Measurements from ENCODE around the gene TXLNB. TPM values are rescaled to one million over a fixed set of nuclear protein-coding genes. Genes with fewer than 3 reads are reported as not detected.

The TXLNB gene
- total and polyA plus RNA-seq, 2 of the 13 experiments (the other 11 are each of a cell fraction or from before 2014, with no cell fraction given), result not detected

DNA sequence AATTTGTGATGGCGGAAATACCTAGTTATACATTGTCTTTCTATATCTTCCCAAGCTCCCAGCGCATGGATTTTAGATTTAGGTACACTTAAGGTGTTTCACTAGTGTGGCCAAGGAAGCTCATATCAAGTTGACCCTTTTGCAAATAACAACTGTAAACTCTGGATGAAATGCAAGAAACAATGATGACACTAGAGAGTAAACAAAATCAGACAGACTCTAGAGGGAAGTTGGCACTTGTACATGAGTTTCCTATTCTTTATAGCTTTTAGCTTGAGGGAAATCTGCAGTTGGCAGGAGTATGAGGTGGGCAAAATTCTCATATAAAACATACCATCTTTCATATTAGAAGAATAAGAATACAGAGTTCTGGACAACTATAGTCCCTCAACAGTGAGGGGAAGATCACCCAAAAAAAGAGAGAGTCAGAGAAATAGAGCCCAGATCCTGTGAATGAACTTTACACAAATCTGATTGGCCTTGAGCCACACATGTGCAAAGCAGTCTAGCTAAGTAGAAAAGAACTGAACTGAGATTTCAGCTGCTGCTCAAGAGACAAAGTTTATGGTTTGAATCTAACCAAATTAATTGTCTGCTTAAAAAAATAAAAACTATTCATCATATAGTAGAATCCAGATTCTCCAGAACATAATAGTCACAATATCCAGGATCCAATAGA is 26.1 kb downstream of the TXLNB start:
- H3K27me3 ChIP-seq (ENCODE audit: control insufficient read depth in 1 of 2, insufficient read depth in 2 of 2, low read length in 2 of 2), result 0 out of 5 replicates have a peak, but pooled peaks cover 0 to 3% of the 10 kb centered on the region in 2 experiments
- no peaks in the 10 kb centered on the region for H3K4me1 ChIP-seq (ENCODE audit: insufficient read depth, low read length)
- H3K27ac ChIP-seq (ENCODE audit: extremely low read length, insufficient read depth, low read length), result no peak overlapping the region
- DNase-seq (ENCODE audit: low spot score), result no peak
- intact Hi-C loops (cut with micrococcal nuclease; ENCODE audit: unreplicated experiment) (no loop called here), in situ Hi-C loops (cut with HindIII; ENCODE audit: extremely low pct_ligation_motif_present, low pct_unique_long_range_greater_than_20kb) (no loop called here)
- H2AFZ ChIP-seq (ENCODE audit: low read length), result no peak overlapping the region
- no peak overlapping the region for H3K9ac ChIP-seq (ENCODE audit: insufficient read depth, low read depth, low read length)
- ATAC-seq, result no peak
- no peak for FAIRE-seq
- H3K4me3 ChIP-seq (replicated peaks in 1 of 3; ENCODE audit: insufficient read depth in 1 of 3, low read depth in 2 of 3, low read length in 3 of 3), result no peak overlapping the region
- WGBS (ENCODE audit: low lambda C conversion rate), result 50% methylated on average over 2 of the region's 2 CpGs
- no peak for TF ChIP-seq GATA4 (IDR thresholded peaks at IDR 0.05; ENCODE audit: borderline replicate concordance, low read depth)
- TF ChIP-seq HMGA1 (CRISPR knock-in tag; conservative IDR thresholded peaks at IDR 0.05), result no peak
- TF ChIP-seq POLR2AphosphoS5 (IDR thresholded peaks at IDR 0.05; ENCODE audit: low read depth, low read length), result no peak
- TF ChIP-seq AHR (CRISPR knock-in tag; IDR thresholded peaks at IDR 0.05), result no peak
- TF ChIP-seq ZNF253 (CRISPR knock-in tag; IDR thresholded peaks at IDR 0.05; ENCODE audit: borderline replicate concordance), result no peak
- TF ChIP-seq, protein P1, sequence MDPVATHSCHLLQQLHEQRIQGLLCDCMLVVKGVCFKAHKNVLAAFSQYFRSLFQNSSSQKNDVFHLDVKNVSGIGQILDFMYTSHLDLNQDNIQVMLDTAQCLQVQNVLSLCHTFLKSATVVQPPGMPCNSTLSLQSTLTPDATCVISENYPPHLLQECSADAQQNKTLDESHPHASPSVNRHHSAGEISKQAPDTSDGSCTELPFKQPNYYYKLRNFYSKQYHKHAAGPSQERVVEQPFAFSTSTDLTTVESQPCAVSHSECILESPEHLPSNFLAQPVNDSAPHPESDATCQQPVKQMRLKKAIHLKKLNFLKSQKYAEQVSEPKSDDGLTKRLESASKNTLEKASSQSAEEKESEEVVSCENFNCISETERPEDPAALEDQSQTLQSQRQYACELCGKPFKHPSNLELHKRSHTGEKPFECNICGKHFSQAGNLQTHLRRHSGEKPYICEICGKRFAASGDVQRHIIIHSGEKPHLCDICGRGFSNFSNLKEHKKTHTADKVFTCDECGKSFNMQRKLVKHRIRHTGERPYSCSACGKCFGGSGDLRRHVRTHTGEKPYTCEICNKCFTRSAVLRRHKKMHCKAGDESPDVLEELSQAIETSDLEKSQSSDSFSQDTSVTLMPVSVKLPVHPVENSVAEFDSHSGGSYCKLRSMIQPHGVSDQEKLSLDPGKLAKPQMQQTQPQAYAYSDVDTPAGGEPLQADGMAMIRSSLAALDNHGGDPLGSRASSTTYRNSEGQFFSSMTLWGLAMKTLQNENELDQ (CRISPR knock-in tag; IDR thresholded peaks at IDR 0.05; ENCODE audit: borderline replicate concordance), result no peak
- no peak for TF ChIP-seq ATRX (CRISPR knock-in tag; IDR thresholded peaks at IDR 0.05; ENCODE audit: borderline replicate concordance)
- no peak for TF ChIP-seq ZMAT3 (CRISPR knock-in tag; conservative IDR thresholded peaks at IDR 0.05)
- no peak for TF ChIP-seq ZNF138 (CRISPR knock-in tag; IDR thresholded peaks at IDR 0.05; ENCODE audit: low read depth)
- TF ChIP-seq, protein P2, sequence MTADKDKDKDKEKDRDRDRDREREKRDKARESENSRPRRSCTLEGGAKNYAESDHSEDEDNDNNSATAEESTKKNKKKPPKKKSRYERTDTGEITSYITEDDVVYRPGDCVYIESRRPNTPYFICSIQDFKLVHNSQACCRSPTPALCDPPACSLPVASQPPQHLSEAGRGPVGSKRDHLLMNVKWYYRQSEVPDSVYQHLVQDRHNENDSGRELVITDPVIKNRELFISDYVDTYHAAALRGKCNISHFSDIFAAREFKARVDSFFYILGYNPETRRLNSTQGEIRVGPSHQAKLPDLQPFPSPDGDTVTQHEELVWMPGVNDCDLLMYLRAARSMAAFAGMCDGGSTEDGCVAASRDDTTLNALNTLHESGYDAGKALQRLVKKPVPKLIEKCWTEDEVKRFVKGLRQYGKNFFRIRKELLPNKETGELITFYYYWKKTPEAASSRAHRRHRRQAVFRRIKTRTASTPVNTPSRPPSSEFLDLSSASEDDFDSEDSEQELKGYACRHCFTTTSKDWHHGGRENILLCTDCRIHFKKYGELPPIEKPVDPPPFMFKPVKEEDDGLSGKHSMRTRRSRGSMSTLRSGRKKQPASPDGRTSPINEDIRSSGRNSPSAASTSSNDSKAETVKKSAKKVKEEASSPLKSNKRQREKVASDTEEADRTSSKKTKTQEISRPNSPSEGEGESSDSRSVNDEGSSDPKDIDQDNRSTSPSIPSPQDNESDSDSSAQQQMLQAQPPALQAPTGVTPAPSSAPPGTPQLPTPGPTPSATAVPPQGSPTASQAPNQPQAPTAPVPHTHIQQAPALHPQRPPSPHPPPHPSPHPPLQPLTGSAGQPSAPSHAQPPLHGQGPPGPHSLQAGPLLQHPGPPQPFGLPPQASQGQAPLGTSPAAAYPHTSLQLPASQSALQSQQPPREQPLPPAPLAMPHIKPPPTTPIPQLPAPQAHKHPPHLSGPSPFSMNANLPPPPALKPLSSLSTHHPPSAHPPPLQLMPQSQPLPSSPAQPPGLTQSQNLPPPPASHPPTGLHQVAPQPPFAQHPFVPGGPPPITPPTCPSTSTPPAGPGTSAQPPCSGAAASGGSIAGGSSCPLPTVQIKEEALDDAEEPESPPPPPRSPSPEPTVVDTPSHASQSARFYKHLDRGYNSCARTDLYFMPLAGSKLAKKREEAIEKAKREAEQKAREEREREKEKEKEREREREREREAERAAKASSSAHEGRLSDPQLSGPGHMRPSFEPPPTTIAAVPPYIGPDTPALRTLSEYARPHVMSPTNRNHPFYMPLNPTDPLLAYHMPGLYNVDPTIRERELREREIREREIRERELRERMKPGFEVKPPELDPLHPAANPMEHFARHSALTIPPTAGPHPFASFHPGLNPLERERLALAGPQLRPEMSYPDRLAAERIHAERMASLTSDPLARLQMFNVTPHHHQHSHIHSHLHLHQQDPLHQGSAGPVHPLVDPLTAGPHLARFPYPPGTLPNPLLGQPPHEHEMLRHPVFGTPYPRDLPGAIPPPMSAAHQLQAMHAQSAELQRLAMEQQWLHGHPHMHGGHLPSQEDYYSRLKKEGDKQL (CRISPR knock-in tag; IDR thresholded peaks at IDR 0.05; ENCODE audit: low read depth), result no peak
- no peak for TF ChIP-seq ZNF160 (CRISPR knock-in tag; IDR thresholded peaks at IDR 0.05)
- no peak for TF ChIP-seq BHLHE40 (IDR thresholded peaks at IDR 0.05; ENCODE audit: low read length)
- H3K4me2 ChIP-seq (ENCODE audit: low read depth, low read length), result no peak overlapping the region
- no TSS peak for BruUV-seq (replicated peaks)
- no peaks in the 10 kb centered on the region for H3K9me3 ChIP-seq (ENCODE audit: low read length)
- H3K79me2 ChIP-seq (ENCODE audit: insufficient read depth, low read length), result no peaks in the 10 kb centered on the region
- POLR2A ChIA-PET, result no interaction called here
- no peaks in the 10 kb centered on the region for H4K20me1 ChIP-seq (ENCODE audit: insufficient read depth, low read length)
- CTCF ChIA-PET (ENCODE audit: low intra/inter-chr PET ratio, low total read pairs), result no interaction called here
- no peaks in the 10 kb centered on the region for H3K36me3 ChIP-seq (replicated peaks in 1 of 2; ENCODE audit: control insufficient read depth in 1 of 2, insufficient read depth in 2 of 2, low read length in 2 of 2)

Data from HepG2 (cell line).